HAP-1 (cell line): Measurements from ENCODE around the gene MYO3B.
"Not testable (repeated sequence)": the region's sequence is repeated elsewhere in the genome, so short reads cannot be mapped to it uniquely, and the experiment has no call there.

Experiments
- DNase-seq, 2 experiments: peaks; one replicate each; pipeline ENCODE4 v3.0.0-alpha.2; 2016 to 2020; ENCODE audit warnings: low spot score in 2 of 2
- H3K27me3 ChIP-seq: fragments of 250-450 bp; sonication (Bioruptor Pico); 2 replicates; pipeline ENCODE4 v1.5.1; 2020; ENCODE audit warnings: low read depth, mild to moderate bottlenecking, moderate library complexity
- H3K36me3 ChIP-seq: fragments of 250-450 bp; sonication (Bioruptor Pico); replicated peaks from 2 replicates; pipeline ENCODE4 v1.5.1; 2020; ENCODE audit warnings: mild to moderate bottlenecking
- H3K4me1 ChIP-seq: fragments of 250-450 bp; sonication (Bioruptor Pico); 2 replicates; pipeline ENCODE4 v1.5.1; 2020; ENCODE audit warnings: mild to moderate bottlenecking
- H3K4me3 ChIP-seq: fragments of 250-450 bp; sonication (Bioruptor Pico); 2 replicates; pipeline ENCODE4 v1.5.1; 2020; ENCODE audit warnings: mild to moderate bottlenecking, moderate library complexity
- H3K9me3 ChIP-seq: fragments of 250-450 bp; sonication (Bioruptor Pico); 2 replicates; pipeline ENCODE4 v1.5.1; 2020; ENCODE audit warnings: mild to moderate bottlenecking, moderate library complexity
- in situ Hi-C: fragments of 300-500 bp; cut with MboI; formaldehyde crosslinking; loops from 3 replicates; pipeline ENCODE4 v1.14.3; 2020; ENCODE audit warnings: low sequenced_read_pairs, inconsistent platforms, mixed read lengths

The MYO3B gene

DNA sequence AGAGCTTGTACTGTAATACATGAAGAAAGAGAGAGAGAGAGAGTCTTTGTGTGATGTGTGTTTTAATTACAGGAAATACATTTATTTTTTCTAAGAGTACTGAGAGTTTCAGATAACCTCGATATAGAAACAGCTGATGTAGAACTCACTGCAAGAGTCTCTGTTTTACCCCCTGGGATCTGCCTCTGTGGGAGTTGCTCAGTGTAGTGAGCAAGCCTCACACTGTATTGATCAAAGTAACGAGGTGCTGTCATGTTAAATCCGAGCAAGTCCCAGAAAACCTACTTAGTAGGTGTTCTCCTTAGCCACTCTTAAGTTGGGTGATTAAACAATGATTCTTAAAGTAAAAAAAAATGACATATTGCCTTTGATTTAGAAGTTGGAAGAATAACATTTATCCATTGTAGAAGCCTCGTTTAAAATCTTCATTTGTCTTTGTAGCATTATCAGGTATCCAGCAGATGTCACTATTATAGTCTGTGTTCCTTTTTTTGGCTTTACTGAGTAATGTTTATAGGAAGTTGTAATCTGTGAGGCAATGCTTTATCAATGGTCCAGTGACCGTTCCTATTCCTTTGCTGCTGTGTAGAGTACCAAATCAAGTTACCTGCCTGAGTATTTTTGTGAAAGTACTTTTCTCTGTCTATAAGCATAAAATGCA, 219.0 kb downstream of the MYO3B start:
- peaks cover 16% of the 10 kb centered on the region for H3K4me1 ChIP-seq
- H3K9me3 ChIP-seq, result no peaks in the 10 kb centered on the region
- no peaks in the 10 kb centered on the region for H3K36me3 ChIP-seq
- in situ Hi-C loops, result no loop called here
- H3K4me3 ChIP-seq, result no peak overlapping the region
- H3K27me3 ChIP-seq, result no peaks in the 10 kb centered on the region
- DNase-seq, result no peak

DNA sequence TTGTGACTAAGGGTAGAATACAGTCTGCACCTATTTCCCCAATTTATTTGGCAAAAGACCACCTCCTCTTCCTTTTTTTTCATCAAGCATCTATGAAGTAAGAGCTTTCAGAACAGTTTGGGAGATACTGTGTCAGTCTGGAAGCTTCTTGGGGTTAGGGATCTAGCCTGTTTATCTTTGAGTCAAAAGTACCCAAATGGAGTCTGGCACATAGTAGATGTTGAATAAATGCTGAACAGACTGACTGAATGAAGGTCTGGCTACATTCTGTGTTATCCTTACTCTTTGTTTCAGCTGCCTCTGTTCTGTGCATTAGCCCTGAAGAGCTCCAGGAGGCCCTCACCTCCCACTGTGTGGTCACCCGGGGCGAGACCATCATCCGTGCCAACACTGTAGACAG, 223.2 kb downstream of the MYO3B start:
- Histone ChIP-seq H3K27me3 (peaks cover 7% of the 10 kb centered on the region; the same call in 1 of the 2 replicates), H3K36me3 (no peaks in the 10 kb centered on the region), H3K9me3 (no peaks in the 10 kb centered on the region), H3K4me3 (no peak overlapping the region), H3K4me1 (no peaks in the 10 kb centered on the region)
- in situ Hi-C loops, result no loop called here
- DNase-seq, result no peak

DNA sequence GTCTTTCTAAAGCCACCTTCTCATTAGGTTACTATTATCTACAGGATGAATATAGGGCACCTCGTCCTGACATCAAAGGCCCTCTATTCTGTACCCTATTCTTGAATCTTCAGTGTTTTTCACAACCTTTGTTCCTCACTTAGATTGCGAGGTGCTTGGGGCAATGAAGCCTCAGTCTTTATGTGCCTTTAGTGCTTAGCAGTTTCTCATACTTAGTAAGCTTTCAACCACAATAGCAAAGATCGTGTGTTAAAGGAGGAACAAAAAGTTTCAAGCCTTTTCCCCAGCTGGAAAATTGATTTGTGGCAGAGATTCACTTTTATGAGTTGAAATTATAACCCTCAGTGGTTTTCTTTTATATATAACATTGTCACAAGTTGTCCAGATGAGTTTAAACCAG, 226.9 kb downstream of the MYO3B start:
- H3K4me1 ChIP-seq, result no peaks in the 10 kb centered on the region
- in situ Hi-C loops, result no loop called here
- no peaks in the 10 kb centered on the region for H3K9me3 ChIP-seq
- DNase-seq, result no peak
- H3K27me3 ChIP-seq, result peaks cover 17% of the 10 kb centered on the region
- H3K4me3 ChIP-seq, result no peak overlapping the region
- H3K36me3 ChIP-seq, result no peaks in the 10 kb centered on the region

DNA sequence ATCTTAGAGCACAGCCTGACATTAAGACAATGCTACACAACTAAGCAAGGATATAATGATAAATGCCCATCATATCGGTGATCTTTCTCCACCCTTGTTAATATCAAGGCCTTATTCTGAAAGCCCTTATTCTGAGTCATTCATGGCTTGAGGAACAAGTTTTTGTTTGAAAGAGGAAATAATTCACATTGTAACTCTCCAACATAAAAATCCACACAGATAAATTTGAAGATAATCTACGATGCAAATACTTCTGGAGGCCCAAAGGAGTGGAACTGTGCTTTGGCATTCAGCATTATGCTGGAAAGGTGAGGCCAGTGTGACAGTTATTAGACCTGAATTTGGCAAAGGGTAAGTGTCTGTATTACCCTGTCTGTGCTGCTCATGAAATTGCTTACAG, 227.4 kb downstream of the MYO3B start:
- Histone ChIP-seq H3K4me1 (no peaks in the 10 kb centered on the region), H3K36me3 (no peaks in the 10 kb centered on the region), H3K27me3 (peaks cover 17% of the 10 kb centered on the region), H3K9me3 (no peaks in the 10 kb centered on the region), H3K4me3 (no peak overlapping the region)
- in situ Hi-C loops, result no loop called here
- no peak for DNase-seq

DNA sequence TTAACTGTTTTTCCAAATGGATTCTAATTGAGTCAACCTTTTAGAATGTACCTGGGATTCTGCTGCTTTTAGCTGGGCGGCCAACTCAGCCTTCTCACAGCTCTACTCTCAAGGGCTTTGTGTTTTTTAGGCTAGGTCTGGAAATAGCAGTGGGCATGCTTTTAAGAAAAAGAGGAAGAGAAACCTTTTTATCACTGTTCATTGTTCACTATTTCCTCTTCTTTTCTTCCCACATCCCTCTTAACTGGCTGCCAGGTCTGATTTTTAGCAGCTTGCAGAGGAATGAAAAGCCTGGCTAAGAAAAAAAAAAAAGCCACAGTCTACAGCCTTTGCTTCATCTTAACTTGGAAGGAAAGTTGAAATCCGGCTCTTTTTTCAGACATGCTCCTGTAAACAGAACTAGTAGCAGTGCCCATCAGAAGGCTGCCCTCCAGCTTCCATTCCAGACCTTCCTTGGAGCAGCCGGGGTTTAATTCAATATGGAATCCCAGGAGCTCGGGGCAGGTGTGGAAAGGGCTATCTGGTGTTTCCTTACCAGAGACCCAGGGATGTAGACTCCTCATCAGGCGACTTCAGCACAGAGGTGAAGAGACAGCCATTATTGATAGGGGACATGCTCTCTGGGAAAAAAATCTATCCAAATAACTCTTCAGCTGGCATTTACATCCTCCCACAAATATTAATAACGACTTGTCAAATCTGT, 230.7 kb downstream of the MYO3B start:
- peaks cover 14% of the 10 kb centered on the region for H3K27me3 ChIP-seq
- no peaks in the 10 kb centered on the region for H3K9me3 ChIP-seq
- DNase-seq, result no peak
- H3K4me3 ChIP-seq, result no peak overlapping the region
- H3K36me3 ChIP-seq, result no peaks in the 10 kb centered on the region
- H3K4me1 ChIP-seq, result no peaks in the 10 kb centered on the region; the same call in 1 of the 2 replicates
- in situ Hi-C loops, result no loop called here

GRCh38 chr2:170409164-170409535, 231.2 kb downstream of the MYO3B start:
- in situ Hi-C loops, result no loop called here
- DNase-seq, result peak; percentile 66 to 86
- peaks cover 11% of the 10 kb centered on the region for H3K27me3 ChIP-seq
- H3K4me1 ChIP-seq, result no peaks in the 10 kb centered on the region; the same call in 1 of the 2 replicates
- no peaks in the 10 kb centered on the region for H3K9me3 ChIP-seq
- H3K36me3 ChIP-seq, result no peaks in the 10 kb centered on the region
- no peak overlapping the region for H3K4me3 ChIP-seq

DNA sequence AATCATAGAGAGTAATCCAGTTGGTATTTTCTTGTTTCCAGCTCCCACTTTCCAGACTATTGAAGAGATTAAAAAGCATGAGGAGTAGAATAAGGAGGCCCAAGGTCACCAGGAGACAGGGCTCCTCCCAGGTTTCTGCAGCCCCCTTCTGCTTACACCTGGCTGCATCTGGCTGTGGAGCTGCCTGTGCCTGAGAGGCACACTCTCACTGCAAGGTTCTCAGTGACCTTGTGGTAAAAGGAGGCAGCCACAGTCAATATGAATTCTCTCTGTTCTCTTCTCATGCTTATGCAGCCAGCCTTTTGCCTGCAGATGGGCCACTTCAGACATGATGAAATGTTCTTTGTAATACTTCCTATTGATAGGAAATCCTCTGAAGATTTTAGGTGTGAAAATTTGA, 233.7 kb downstream of the MYO3B start:
- in situ Hi-C loops, result no loop called here
- peaks cover 11% of the 10 kb centered on the region for H3K27me3 ChIP-seq

DNA sequence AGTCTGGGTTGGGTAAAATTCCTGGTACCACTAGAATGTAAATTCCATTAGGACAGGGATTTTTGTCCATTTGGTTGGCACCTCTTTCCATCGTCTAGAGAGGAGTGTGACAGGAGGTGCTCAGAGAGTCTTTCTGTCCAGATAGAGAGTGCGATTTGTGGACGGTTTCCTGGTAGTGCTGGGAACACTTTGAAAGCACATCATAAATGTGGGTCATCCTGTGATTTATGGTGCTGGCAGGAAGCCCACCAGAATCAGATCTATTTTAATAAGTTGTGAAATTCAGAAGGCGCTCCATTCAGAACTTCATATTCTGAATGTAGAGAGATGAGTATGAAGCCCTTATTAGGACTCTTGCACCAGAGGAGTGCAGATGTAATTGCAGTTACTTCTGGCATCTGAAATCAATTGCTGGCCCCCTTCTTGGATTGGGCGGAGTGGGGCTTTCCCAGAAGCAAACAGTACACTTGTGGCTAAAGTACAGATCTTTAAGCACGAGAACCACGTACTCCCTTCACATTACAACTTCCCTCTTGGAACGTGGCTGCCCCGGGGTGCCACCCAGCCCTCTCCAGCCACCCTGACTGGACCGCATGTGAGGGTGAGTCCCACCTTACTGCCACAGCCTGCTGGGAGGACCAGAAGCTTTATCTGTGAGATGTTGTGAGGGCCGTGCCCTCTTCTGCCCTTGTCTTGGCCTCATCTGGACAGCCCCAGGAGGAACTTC, 243.2 kb downstream of the MYO3B start:
- in situ Hi-C loops, result no loop called here

More for the DNA sequence above, 233.7 kb downstream of the MYO3B start:
- no peak for DNase-seq
- H3K9me3 ChIP-seq, result peaks cover 2% of the 10 kb centered on the region; the same call in 1 of the 2 replicates
- H3K4me1 ChIP-seq, result no peaks in the 10 kb centered on the region; the same call in 1 of the 2 replicates
- H3K36me3 ChIP-seq, result no peaks in the 10 kb centered on the region
- H3K4me3 ChIP-seq, result no peak overlapping the region

DNA sequence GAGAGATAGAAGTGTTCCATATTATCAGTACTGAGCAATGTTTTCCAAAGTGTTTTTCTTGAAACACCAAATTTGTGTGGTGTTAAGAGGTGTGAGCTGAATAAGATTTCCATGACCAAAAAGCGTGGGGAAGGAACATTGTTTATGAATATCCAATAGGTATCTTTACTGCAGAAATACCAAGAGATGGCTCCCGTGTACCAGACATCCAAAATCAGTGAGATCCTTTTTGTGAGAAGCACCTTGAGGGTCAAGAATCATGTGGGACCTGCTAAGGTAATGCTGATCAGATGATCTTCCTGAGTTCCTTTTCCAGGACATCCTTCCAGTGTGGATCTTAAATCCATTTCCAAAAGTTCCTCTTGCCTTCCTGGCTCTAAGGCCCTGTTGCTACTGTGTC, 246.0 kb downstream of the MYO3B start:
- in situ Hi-C loops, result no loop called here
- H3K9me3 ChIP-seq, result no peaks in the 10 kb centered on the region

More for the DNA sequence above, 243.2 kb downstream of the MYO3B start:
- Histone ChIP-seq H3K4me3 (no peak overlapping the region), H3K27me3 (0 out of 2 replicates have a peak, but pooled peaks cover 2% of the 10 kb centered on the region), H3K4me1 (no peaks in the 10 kb centered on the region), H3K9me3 (no peaks in the 10 kb centered on the region), H3K36me3 (no peaks in the 10 kb centered on the region)
- no peak for DNase-seq

DNA sequence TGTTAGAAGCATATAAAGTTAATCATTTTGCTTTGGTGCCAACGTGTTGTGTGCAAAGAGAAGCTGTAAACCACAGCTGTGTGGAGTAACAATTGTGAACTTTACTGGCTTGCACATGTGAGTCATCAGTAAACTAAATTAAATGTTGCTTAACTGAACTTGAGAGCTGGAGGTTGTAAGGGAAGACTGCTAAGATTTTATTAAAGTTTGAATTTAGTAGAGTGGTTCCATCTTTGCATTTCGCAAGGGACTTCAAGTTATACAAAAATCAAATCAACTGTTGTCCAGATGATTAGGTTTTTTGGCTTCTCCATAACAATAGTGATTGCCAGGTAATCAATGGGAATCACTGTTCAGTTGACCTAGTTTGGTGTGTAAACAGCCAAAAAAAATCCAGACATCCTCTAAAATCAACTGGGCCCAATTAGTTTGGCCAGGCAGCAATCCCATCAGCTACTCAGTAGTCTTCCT, 247.4 kb downstream of the MYO3B start:
- Histone ChIP-seq H3K27me3 (peaks cover 2% of the 10 kb centered on the region; the same call in 1 of the 2 replicates), H3K4me3 (no peak overlapping the region), H3K9me3 (no peaks in the 10 kb centered on the region), H3K4me1 (no peaks in the 10 kb centered on the region), H3K36me3 (no peaks in the 10 kb centered on the region)
- no peak for DNase-seq
- in situ Hi-C loops, result no loop called here

More for the DNA sequence above, 246.0 kb downstream of the MYO3B start:
- no peak overlapping the region for H3K4me3 ChIP-seq
- H3K36me3 ChIP-seq, result no peaks in the 10 kb centered on the region
- no peaks in the 10 kb centered on the region for H3K4me1 ChIP-seq
- DNase-seq, result no peak
- H3K27me3 ChIP-seq, result peaks cover 2% of the 10 kb centered on the region; the same call in 1 of the 2 replicates

DNA sequence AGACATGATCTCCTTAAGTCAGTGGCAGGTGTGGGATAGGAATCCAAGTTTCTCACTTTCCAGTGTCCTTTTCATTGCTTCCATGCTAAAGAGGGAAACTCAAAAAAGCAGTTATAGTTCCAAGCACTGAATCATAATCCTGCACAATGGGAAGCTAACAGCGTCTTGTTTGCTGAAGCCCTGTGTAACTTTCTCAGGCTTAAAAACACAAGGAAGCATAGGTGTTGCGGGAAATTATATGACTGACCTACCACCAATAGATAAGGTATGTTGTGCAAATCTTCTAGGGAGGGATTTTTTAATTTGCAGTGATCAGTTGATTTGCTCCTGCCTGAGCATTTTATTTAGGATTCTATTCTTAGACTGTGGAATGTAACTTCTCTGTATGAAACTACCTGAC, 250.9 kb downstream of the MYO3B start:
- Histone ChIP-seq H3K4me1 (no peaks in the 10 kb centered on the region), H3K4me3 (no peak overlapping the region), H3K36me3 (no peaks in the 10 kb centered on the region), H3K9me3 (no peaks in the 10 kb centered on the region), H3K27me3 (peaks cover under 1% of the 10 kb centered on the region; the same call in 1 of the 2 replicates)
- DNase-seq, result no peak
- in situ Hi-C loops, result no loop called here

- no peaks in the 10 kb centered on the region for H3K36me3 ChIP-seq
- DNase-seq, result no peak
- H3K9me3 ChIP-seq, result no peaks in the 10 kb centered on the region
- peaks cover 15% of the 10 kb centered on the region for H3K4me1 ChIP-seq
- in situ Hi-C loops, result no loop called here
- H3K4me3 ChIP-seq, result no peak overlapping the region
- H3K27me3 ChIP-seq, result peaks cover 20% of the 10 kb centered on the region
Measured at GRCh38 chr2:170432823-170433222, 254.9 kb downstream of the MYO3B start.

- no peaks in the 10 kb centered on the region for H3K9me3 ChIP-seq
- in situ Hi-C loops, result no loop called here
- H3K36me3 ChIP-seq, result no peaks in the 10 kb centered on the region
Measured at GRCh38 chr2:170433448-170433847, 255.5 kb downstream of the MYO3B start.

GRCh38 chr2:170434396-170434795, 256.4 kb downstream of the MYO3B start:
- H3K36me3 ChIP-seq, in situ Hi-C loops, DNase-seq, H3K4me3 ChIP-seq, H3K9me3 ChIP-seq: not testable (repeated sequence)
- peaks cover 15% of the 10 kb centered on the region for H3K4me1 ChIP-seq
- H3K27me3 ChIP-seq, result peaks cover 24% of the 10 kb centered on the region

More at GRCh38 chr2:170433448-170433847, 255.5 kb downstream of the MYO3B start:
- peaks cover 15% of the 10 kb centered on the region for H3K4me1 ChIP-seq
- H3K4me3 ChIP-seq, result no peak overlapping the region
- H3K27me3 ChIP-seq, result peaks cover 24% of the 10 kb centered on the region
- DNase-seq, result no peak
